ENCODE data around the gene ENTPD6.

- no peak for TF ChIP-seq PRDM2 (tag by site-specific recombination; IDR thresholded peaks at IDR 0.05; ENCODE audit: borderline replicate concordance)
- TF ChIP-seq CTCF (tag by site-specific recombination; IDR thresholded peaks at IDR 0.05) = no peak
- TF ChIP-seq ZNF548 (tag by site-specific recombination; IDR thresholded peaks at IDR 0.05) = no peak
- TF ChIP-seq ZNF274 (IDR thresholded peaks at IDR 0.05; ENCODE audit: low read length) = no peak
- TF ChIP-seq ZNF274 (tag by site-specific recombination; IDR thresholded peaks at IDR 0.05; ENCODE audit: borderline replicate concordance) = no peak
- no peak for TF ChIP-seq SETDB1 (IDR thresholded peaks at IDR 0.05; ENCODE audit: insufficient read length, low read length)
- TF ChIP-seq ZNF324 (tag by site-specific recombination; IDR thresholded peaks at IDR 0.05) = no peak
Measured at GRCh38 chr20:25274891-25275812, 79.6 kb downstream of the ENTPD6 start.

Measured in HEK293 (cell line).